GM21515 (cell line): Measurements from ENCODE around the gene RRAGA.
"Not testable (repeated sequence)": the region's sequence is repeated elsewhere in the genome, so short reads cannot be mapped to it uniquely, and the experiment has no call there.

Source experiments
- ATAC-seq: cut with Tn5 transposase; IDR thresholded peaks from one replicate; pipeline ENCODE4 v1.9.1; 2021; ENCODE audit not compliant: unreplicated experiment

RRAGA gene

GRCh38 chr9:19085295-19085694 lies 36.1 kb downstream of the RRAGA start:
- ATAC-seq: no peak

- no peak for ATAC-seq
Measured at GRCh38 chr9:19087106-19088000, 38.1 kb downstream of the RRAGA start.

GRCh38 chr9:19097431-19097830 lies 48.2 kb downstream of the RRAGA start:
- ATAC-seq: not testable (repeated sequence)
